HEK293 (cell line): Measurements from ENCODE around the gene SEMA3A.
"Not testable (repeated sequence)": the region's sequence is repeated elsewhere in the genome, so short reads cannot be mapped to it uniquely, and the experiment has no call there.

Source experiments
- CTCF ChIA-PET: fragments of 350-600 bp; formaldehyde crosslinking; extraction: SDS; loops from one replicate; lab custom pipeline; 2021; ENCODE audit warnings: antibody characterized with exemption; lab: Yijun Ruan, JAX
- POLR2A ChIA-PET: fragments of 300-600 bp; formaldehyde crosslinking; extraction: SDS; loops from one replicate; lab custom pipeline; 2020; ENCODE audit warnings: antibody characterized with exemption, inconsistent platforms; lab: Yijun Ruan, JAX
- H3K27ac ChIP-seq: fragments of 200-500 bp; sonication (Bioruptor generic); 2 replicates; pipeline ENCODE4 v1.5.1; 2014; ENCODE audit warnings: low read depth, low read length, control low read depth, inconsistent platforms; ENCODE audit errors: extremely low read depth
- H3K36me3 ChIP-seq, 2 experiments: fragments of 200-500 bp in 1 of 2; sonication (Bioruptor generic) in 1 of 2; 1 replicate in 1 of 2; 2 replicates in 1 of 2; pipeline ENCODE4 v1.5.1; 2014 to 2017; ENCODE audit warnings: inconsistent platforms in 2 of 2, low read length in 2 of 2; ENCODE audit not compliant: control insufficient read depth in 2 of 2, insufficient read depth in 1 of 2
- H3K4me1 ChIP-seq: fragments of 200-500 bp; sonication (Bioruptor generic); 2 replicates; pipeline ENCODE4 v1.5.1; 2014; ENCODE audit warnings: mild to moderate bottlenecking, low read length, inconsistent platforms; ENCODE audit not compliant: control insufficient read depth, insufficient read depth
- H3K4me3 ChIP-seq: 2 replicates; pipeline ENCODE4 v1.5.1; 2011; ENCODE audit warnings: low read depth, mild to moderate bottlenecking, control low read depth, low read length, moderate library complexity
- H3K9me3 ChIP-seq: fragments of 200-500 bp; sonication (Bioruptor generic); 2 replicates; pipeline ENCODE4 v1.5.1; 2014; ENCODE audit warnings: low read depth, low read length, inconsistent platforms; ENCODE audit not compliant: control insufficient read depth, insufficient read depth
- BCL6B ChIP-seq: fragments of 450-650 bp; formaldehyde crosslinking; IDR thresholded peaks from 2 replicates; pipeline ENCODE4 v1.5.1; 2017; ENCODE audit warnings: missing biosample characterization, missing genetic modification characterization
- HIC1 ChIP-seq: fragments of 450-650 bp; formaldehyde crosslinking; IDR thresholded peaks from 2 replicates; pipeline ENCODE4 v1.5.1; 2016; ENCODE audit warnings: missing biosample characterization, missing genetic modification characterization
- KLF8 ChIP-seq: fragments of 450-650 bp; formaldehyde crosslinking; IDR thresholded peaks from 2 replicates; pipeline ENCODE4 v1.5.1; 2016; ENCODE audit warnings: missing biosample characterization, missing genetic modification characterization
- PRDM6 ChIP-seq: fragments of 450-650 bp; formaldehyde crosslinking; IDR thresholded peaks from 2 replicates; pipeline ENCODE4 v1.5.1; 2017; ENCODE audit warnings: missing biosample characterization, missing genetic modification characterization
- REPIN1 ChIP-seq: fragments of 450-650 bp; formaldehyde crosslinking; IDR thresholded peaks from 2 replicates; pipeline ENCODE4 v1.5.1; 2017; ENCODE audit warnings: missing biosample characterization, missing genetic modification characterization, low read depth
- SP3 ChIP-seq: fragments of 450-650 bp; formaldehyde crosslinking; IDR thresholded peaks from 2 replicates; pipeline ENCODE4 v1.5.1; 2016; ENCODE audit warnings: missing biosample characterization, missing genetic modification characterization
- TSHZ1 ChIP-seq: fragments of 450-650 bp; formaldehyde crosslinking; IDR thresholded peaks from 2 replicates; pipeline ENCODE4 v1.5.1; 2016; ENCODE audit warnings: missing biosample characterization, missing genetic modification characterization, borderline replicate concordance
- ZBTB8A ChIP-seq: fragments of 450-650 bp; formaldehyde crosslinking; IDR thresholded peaks from 2 replicates; pipeline ENCODE4 v1.5.1; 2016; ENCODE audit warnings: missing biosample characterization, missing genetic modification characterization
- ZNF302 ChIP-seq: fragments of 450-650 bp; formaldehyde crosslinking; IDR thresholded peaks from 2 replicates; pipeline ENCODE4 v1.5.1; 2016; ENCODE audit warnings: missing biosample characterization, missing genetic modification characterization, low read depth
- ZNF335 ChIP-seq: fragments of 450-650 bp; formaldehyde crosslinking; conservative IDR thresholded peaks from 2 replicates; pipeline ENCODE4 v1.5.1; 2016; ENCODE audit warnings: missing biosample characterization, missing genetic modification characterization
- ZNF37A ChIP-seq: fragments of 450-650 bp; IDR thresholded peaks from 2 replicates; pipeline ENCODE4 v1.5.1; 2018; ENCODE audit warnings: missing biosample characterization, missing genetic modification characterization
- ZNF48 ChIP-seq: fragments of 450-650 bp; formaldehyde crosslinking; IDR thresholded peaks from 2 replicates; pipeline ENCODE4 v1.5.1; 2016; ENCODE audit warnings: missing biosample characterization, missing genetic modification characterization
- ZNF501 ChIP-seq: fragments of 450-650 bp; formaldehyde crosslinking; IDR thresholded peaks from 2 replicates; pipeline ENCODE4 v1.5.1; 2016; ENCODE audit warnings: missing biosample characterization, missing genetic modification characterization
- ZNF530 ChIP-seq: fragments of 450-650 bp; formaldehyde crosslinking; IDR thresholded peaks from 2 replicates; pipeline ENCODE4 v1.5.1; 2016; ENCODE audit warnings: low read depth, missing biosample characterization, missing genetic modification characterization
- ZNF571 ChIP-seq: fragments of 450-650 bp; formaldehyde crosslinking; IDR thresholded peaks from 2 replicates; pipeline ENCODE4 v1.5.0; 2017; ENCODE audit warnings: missing biosample characterization, missing genetic modification characterization
- ZNF692 ChIP-seq: fragments of 450-650 bp; formaldehyde crosslinking; IDR thresholded peaks from 2 replicates; pipeline ENCODE4 v1.5.1; 2016; ENCODE audit warnings: missing biosample characterization, missing genetic modification characterization

Gene SEMA3A

GRCh38 chr7:84069033-84069432 lies 125.6 kb downstream of the SEMA3A start:
- Histone ChIP-seq H3K4me3 (no peak overlapping the region), H3K36me3 (no peaks in the 10 kb centered on the region), H3K4me1 (no peaks in the 10 kb centered on the region; the same call in 1 of the 2 replicates), H3K27ac (no peak overlapping the region), H3K9me3 (no peaks in the 10 kb centered on the region)
- POLR2A ChIA-PET: no interaction called here
- CTCF ChIA-PET: no interaction called here
- TF ChIP-seq PRDM6 (tag by site-specific recombination): 0 out of 2 replicates have a peak, but pooled peaks have one; percentile 19
- TF ChIP-seq ZBTB8A (tag by site-specific recombination): peak; percentile 74
- no peak for TF ChIP-seq ZNF692

- H3K4me3 ChIP-seq, POLR2A ChIA-PET: not testable (repeated sequence)
Observed at GRCh38 chr7:84062489-84062901, 132.1 kb downstream of the SEMA3A start.

GRCh38 chr7:84060760-84061261 lies 133.8 kb downstream of the SEMA3A start:
- H3K4me1 ChIP-seq: peaks cover 6% of the 10 kb centered on the region; the same call in 1 of the 2 replicates
- CTCF ChIA-PET: no interaction called here
- TF ChIP-seq REPIN1 (tag by site-specific recombination) (no peak), SP3 (peak; percentile 43; the same call in 1 of the 2 replicates), BCL6B (peak; percentile 71), ZNF37A (tag by site-specific recombination) (no peak), KLF8 (tag by site-specific recombination) (0 out of 2 replicates have a peak, but pooled peaks have one; percentile 41), HIC1 (tag by site-specific recombination) (peak; percentile 23; the same call in 1 of the 2 replicates)
- TF ChIP-seq, all 188 proteins: peak for 4
- Histone ChIP-seq H3K27ac (no peak overlapping the region), H3K9me3 (no peaks in the 10 kb centered on the region), H3K36me3 (no peaks in the 10 kb centered on the region), H3K4me3 (no peak overlapping the region)
- POLR2A ChIA-PET: no interaction called here

More at GRCh38 chr7:84062489-84062901, 132.1 kb downstream of the SEMA3A start:
- H3K27ac ChIP-seq, H3K4me1 ChIP-seq, H3K9me3 ChIP-seq, H3K36me3 ChIP-seq, CTCF ChIA-PET: not testable (repeated sequence)

GRCh38 chr7:84060000-84060399 lies 134.6 kb downstream of the SEMA3A start:
- Histone ChIP-seq H3K4me3 (no peak overlapping the region), H3K4me1 (peaks cover 6% of the 10 kb centered on the region; the same call in 1 of the 2 replicates), H3K9me3 (no peaks in the 10 kb centered on the region), H3K36me3 (no peaks in the 10 kb centered on the region), H3K27ac (no peak overlapping the region)
- ChIA-PET CTCF (interaction anchor here (0.6 kb wide), 1 partner anchor 485 kb away, joined by 4 read pairs; no protein-coding TSS in a partner anchor), POLR2A (no interaction called here)
- TF ChIP-seq ZNF302 (tag by site-specific recombination) (no peak), ZNF501 (no peak), ZNF335 (tag by site-specific recombination) (no peak), ZNF571 (tag by site-specific recombination) (no peak), ZNF530 (no peak), TSHZ1 (tag by site-specific recombination) (no peak), ZNF48 (no peak)
